ENCODE results near the gene NXPE3.

NXPE3 gene

GRCh38 chr3:101824702-101825101 is 45.7 kb downstream of the NXPE3 start:
- H3K4me3 ChIP-seq (ENCODE audit: low read depth, low read length), result no peak overlapping the region
- DNase-seq (ENCODE audit: low read depth, low spot score), result no peak
- no peak for TF ChIP-seq CTCF (IDR thresholded peaks at IDR 0.05; ENCODE audit: insufficient read depth, low read length, missing control alignments)
- CTCF ChIA-PET, result interaction anchor here (1.3 to 6.0 kb wide), 6 partner anchors 11 to 404 kb away, joined by 4 to 49 read pairs (median 14); no protein-coding TSS in a partner anchor
- POLR2A ChIA-PET, result interaction anchor here (2.8 kb wide), 1 partner anchor 25 kb away, joined by 14 read pairs; the partner anchor contains the start of gene NFKBIZ

GRCh38 chr3:101825904-101826445 is 47.0 kb downstream of the NXPE3 start:
- ChIA-PET POLR2A (interaction anchor here (5.2 kb wide), 1 partner anchor 23 kb away, joined by 67 read pairs; the partner anchor contains the start of gene NFKBIZ), CTCF (interaction anchor here (1.7 to 5.2 kb wide), 4 partner anchors 12 to 403 kb away, joined by 7 to 31 read pairs (median 11); no protein-coding TSS in a partner anchor)
- no peak for DNase-seq (ENCODE audit: low read depth, low spot score)
- no peak for TF ChIP-seq CTCF (IDR thresholded peaks at IDR 0.05; ENCODE audit: insufficient read depth, low read length, missing control alignments)
- H3K4me3 ChIP-seq (ENCODE audit: low read depth, low read length), result no peak overlapping the region

- DNase-seq (ENCODE audit: low read depth, low spot score), result no peak
- peak overlapping the region; percentile 61 for H3K4me3 ChIP-seq (ENCODE audit: low read depth, low read length)
- CTCF ChIA-PET, result interaction anchor here (0.9 to 5.2 kb wide), 7 partner anchors 13 to 402 kb away, joined by 3 to 31 read pairs (median 7); no protein-coding TSS in a partner anchor
- POLR2A ChIA-PET, result interaction anchor here (0.5 to 5.2 kb wide), 7 partner anchors 22 to 398 kb away, joined by 3 to 67 read pairs (median 3); partner anchors contain the start of gene NFKBIZ
- no peak for TF ChIP-seq CTCF (IDR thresholded peaks at IDR 0.05; ENCODE audit: insufficient read depth, low read length, missing control alignments)
Measured at GRCh38 chr3:101827211-101828174, 48.5 kb downstream of the NXPE3 start.

- no peak for DNase-seq (ENCODE audit: low read depth, low spot score)
- TF ChIP-seq CTCF (IDR thresholded peaks at IDR 0.05; ENCODE audit: insufficient read depth, low read length, missing control alignments), result no peak
- H3K4me3 ChIP-seq (ENCODE audit: low read depth, low read length), result peak overlapping the region; percentile 61
- POLR2A ChIA-PET, result interaction anchor here (0.5 to 5.2 kb wide), 4 partner anchors 21 to 397 kb away, joined by 3 to 67 read pairs (median 4); partner anchors contain the start of gene NFKBIZ
- CTCF ChIA-PET, result interaction anchor here (1.3 to 5.2 kb wide), 4 partner anchors 13 to 397 kb away, joined by 4 to 31 read pairs (median 9); no protein-coding TSS in a partner anchor
Measured at GRCh38 chr3:101828276-101828675, 49.3 kb downstream of the NXPE3 start.

- no peak for TF ChIP-seq CTCF (IDR thresholded peaks at IDR 0.05; ENCODE audit: insufficient read depth, low read length, missing control alignments)
- CTCF ChIA-PET, result interaction anchor here (0.7 to 5.2 kb wide), 9 partner anchors 10 to 399 kb away, joined by 3 to 31 read pairs (median 4); no protein-coding TSS in a partner anchor
- POLR2A ChIA-PET, result interaction anchor here (1.4 to 5.2 kb wide), 2 partner anchors 21 to 396 kb away, joined by 4 to 67 read pairs; partner anchors contain the start of gene NFKBIZ
- DNase-seq (ENCODE audit: low read depth, low spot score), result no peak
- peak overlapping the region; percentile 61 for H3K4me3 ChIP-seq (ENCODE audit: low read depth, low read length)
Measured at GRCh38 chr3:101828691-101829436, 49.9 kb downstream of the NXPE3 start.
